IPS-15b (cell line): Measurements from ENCODE around the gene SCYL3.
"Not testable (repeated sequence)": the region's sequence is repeated elsewhere in the genome, so short reads cannot be mapped to it uniquely, and the experiment has no call there.

Experiments
- H3K27me3 ChIP-seq: one replicate; pipeline ENCODE4 v1.6.1; 2013; ENCODE audit warnings: low read length; ENCODE audit not compliant: control insufficient read depth, insufficient read depth
- H3K36me3 ChIP-seq: one replicate; pipeline ENCODE4 v1.6.1; 2013; ENCODE audit warnings: low read length; ENCODE audit not compliant: control insufficient read depth, insufficient read depth
- H3K4me1 ChIP-seq: one replicate; pipeline ENCODE4 v1.6.1; 2013; ENCODE audit warnings: mild to moderate bottlenecking, low read length; ENCODE audit not compliant: control insufficient read depth, insufficient read depth
- H3K4me3 ChIP-seq: one replicate; pipeline ENCODE4 v1.5.1; 2013; ENCODE audit warnings: low read depth, low read length
- H3K9ac ChIP-seq: one replicate; pipeline ENCODE4 v1.6.1; 2013; ENCODE audit warnings: low read depth, mild to moderate bottlenecking, low read length
- H3K9me3 ChIP-seq: one replicate; pipeline ENCODE4 v1.6.1; 2013; ENCODE audit warnings: mild to moderate bottlenecking, low read length; ENCODE audit not compliant: control insufficient read depth, insufficient read depth

SCYL3 gene

GRCh38 chr1:169864531-169864930 lies 29.2 kb downstream of the SCYL3 start:
- H3K9ac ChIP-seq, H3K4me1 ChIP-seq, H3K27me3 ChIP-seq, H3K9me3 ChIP-seq, H3K4me3 ChIP-seq: not testable (repeated sequence)
- peaks cover 14% of the 10 kb centered on the region for H3K36me3 ChIP-seq

- H3K4me1 ChIP-seq, result no peaks in the 10 kb centered on the region
- no peaks in the 10 kb centered on the region for H3K9me3 ChIP-seq
- peaks cover 17% of the 10 kb centered on the region for H3K36me3 ChIP-seq
- H3K9ac ChIP-seq, result no peak overlapping the region
- no peaks in the 10 kb centered on the region for H3K27me3 ChIP-seq
- no peak overlapping the region for H3K4me3 ChIP-seq
These were observed 32.9 kb downstream of the SCYL3 start for GRCh38 chr1:169860750-169861149.

- Histone ChIP-seq H3K9me3 (no peaks in the 10 kb centered on the region), H3K9ac (no peak overlapping the region), H3K4me1 (no peaks in the 10 kb centered on the region), H3K36me3 (peaks cover 17% of the 10 kb centered on the region), H3K4me3 (no peak overlapping the region), H3K27me3 (no peaks in the 10 kb centered on the region)
These were observed 33.5 kb downstream of the SCYL3 start for GRCh38 chr1:169860187-169860586.

GRCh38 chr1:169859001-169859400 lies 34.7 kb downstream of the SCYL3 start:
- no peak overlapping the region for H3K9ac ChIP-seq
- peaks cover 17% of the 10 kb centered on the region for H3K36me3 ChIP-seq

GRCh38 chr1:169858467-169858866 lies 35.2 kb downstream of the SCYL3 start:
- H3K27me3 ChIP-seq, result no peaks in the 10 kb centered on the region
- H3K9ac ChIP-seq, result no peak overlapping the region
- H3K4me3 ChIP-seq, result no peak overlapping the region
- H3K9me3 ChIP-seq, result no peaks in the 10 kb centered on the region
- no peaks in the 10 kb centered on the region for H3K4me1 ChIP-seq
- peaks cover 17% of the 10 kb centered on the region for H3K36me3 ChIP-seq

More at GRCh38 chr1:169859001-169859400, 34.7 kb downstream of the SCYL3 start:
- Histone ChIP-seq H3K9me3 (no peaks in the 10 kb centered on the region), H3K4me3 (no peak overlapping the region), H3K4me1 (no peaks in the 10 kb centered on the region), H3K27me3 (no peaks in the 10 kb centered on the region)

GRCh38 chr1:169853341-169853740 lies 40.4 kb downstream of the SCYL3 start:
- Histone ChIP-seq H3K4me1 (no peaks in the 10 kb centered on the region), H3K9ac (no peak overlapping the region), H3K9me3 (no peaks in the 10 kb centered on the region), H3K4me3 (no peak overlapping the region), H3K27me3 (no peaks in the 10 kb centered on the region), H3K36me3 (no peaks in the 10 kb centered on the region)

- Histone ChIP-seq H3K9me3 (no peaks in the 10 kb centered on the region), H3K4me3 (no peak overlapping the region), H3K9ac (no peak overlapping the region), H3K4me1 (no peaks in the 10 kb centered on the region), H3K27me3 (no peaks in the 10 kb centered on the region), H3K36me3 (no peaks in the 10 kb centered on the region)
These were observed 44.2 kb downstream of the SCYL3 start for GRCh38 chr1:169849346-169850022.

GRCh38 chr1:169848456-169848855 lies 45.2 kb downstream of the SCYL3 start:
- Histone ChIP-seq H3K9me3 (no peaks in the 10 kb centered on the region), H3K27me3 (no peaks in the 10 kb centered on the region), H3K4me1 (no peaks in the 10 kb centered on the region), H3K36me3 (no peaks in the 10 kb centered on the region), H3K9ac (no peak overlapping the region), H3K4me3 (no peak overlapping the region)

- no peaks in the 10 kb centered on the region for H3K9me3 ChIP-seq
- no peaks in the 10 kb centered on the region for H3K27me3 ChIP-seq
- H3K36me3 ChIP-seq, result no peaks in the 10 kb centered on the region
- H3K4me3 ChIP-seq, result no peak overlapping the region
- no peaks in the 10 kb centered on the region for H3K4me1 ChIP-seq
- no peak overlapping the region for H3K9ac ChIP-seq
These were observed 48.6 kb downstream of the SCYL3 start for GRCh38 chr1:169844941-169845608.

- no peak overlapping the region for H3K9ac ChIP-seq
- no peaks in the 10 kb centered on the region for H3K27me3 ChIP-seq
- H3K36me3 ChIP-seq, result no peaks in the 10 kb centered on the region
- H3K4me1 ChIP-seq, result no peaks in the 10 kb centered on the region
- no peak overlapping the region for H3K4me3 ChIP-seq
- no peaks in the 10 kb centered on the region for H3K9me3 ChIP-seq
These were observed 54.8 kb downstream of the SCYL3 start for GRCh38 chr1:169838942-169839341.

- no peaks in the 10 kb centered on the region for H3K36me3 ChIP-seq
- no peak overlapping the region for H3K9ac ChIP-seq
- H3K4me3 ChIP-seq, result no peak overlapping the region
- H3K4me1 ChIP-seq, result no peaks in the 10 kb centered on the region
- H3K27me3 ChIP-seq, result no peaks in the 10 kb centered on the region
- H3K9me3 ChIP-seq, result no peaks in the 10 kb centered on the region
These were observed 57.5 kb downstream of the SCYL3 start for GRCh38 chr1:169836198-169836597.

GRCh38 chr1:169835647-169836046 lies 58.0 kb downstream of the SCYL3 start:
- Histone ChIP-seq H3K9ac (no peak overlapping the region), H3K9me3 (no peaks in the 10 kb centered on the region), H3K4me1 (no peaks in the 10 kb centered on the region), H3K4me3 (no peak overlapping the region), H3K36me3 (no peaks in the 10 kb centered on the region), H3K27me3 (no peaks in the 10 kb centered on the region)
